Measurements from ENCODE around the gene TMEM145. TPM values are rescaled to one million over a fixed set of nuclear protein-coding genes. Genes with fewer than 3 reads are reported as not detected.

TMEM145 gene
- total RNA-seq, 1 donor from 2014 or later = 0.26 TPM

DNA sequence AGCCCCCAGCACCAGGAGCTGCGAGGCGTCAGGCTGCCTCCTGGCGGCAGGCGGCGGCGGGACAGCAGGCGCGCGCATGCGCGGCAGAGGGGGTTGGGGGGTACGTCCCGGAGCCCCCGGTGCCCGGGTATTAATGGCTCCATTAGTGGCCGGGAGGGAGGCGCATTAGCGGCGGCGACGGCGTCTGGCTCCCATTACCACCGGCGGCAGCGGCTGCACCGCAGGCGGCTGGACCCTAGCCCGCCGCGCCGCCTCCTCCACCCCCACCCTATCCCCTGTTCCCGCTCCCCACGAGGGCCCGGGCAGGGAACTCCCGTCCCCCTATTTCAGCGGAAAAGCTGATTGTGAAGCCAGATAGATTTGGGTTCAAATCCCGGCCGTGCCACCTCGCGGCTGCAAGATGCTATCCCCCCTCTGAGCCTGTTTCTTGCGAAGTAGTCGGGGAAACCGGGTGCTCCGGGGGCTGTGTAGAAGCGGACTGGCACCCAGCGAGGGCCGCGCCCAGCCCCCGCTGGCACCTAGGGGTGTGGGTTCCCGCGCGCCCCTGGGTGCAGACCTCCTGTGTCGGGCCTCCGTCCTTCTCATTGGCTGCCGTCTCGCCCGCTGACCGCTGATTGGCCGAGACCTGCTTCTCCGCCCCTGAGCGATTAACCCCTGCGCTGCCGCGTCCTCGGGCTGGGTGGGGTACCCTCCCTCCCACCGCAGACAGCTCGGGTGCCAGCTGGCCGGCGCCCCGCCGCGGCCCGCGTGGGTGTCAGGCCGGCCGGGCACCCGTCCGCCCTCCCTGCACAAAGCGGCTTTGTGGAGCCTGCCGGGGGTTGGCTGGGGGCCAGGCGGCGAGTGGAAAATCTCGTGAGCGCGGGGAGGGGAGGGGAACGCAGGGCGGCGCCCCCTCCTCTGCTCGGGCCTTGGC is 33.0 kb upstream of the TMEM145 start:
- DNase-seq (ENCODE audit: low read depth) = peak; percentile 71
- TF ChIP-seq, protein P1, sequence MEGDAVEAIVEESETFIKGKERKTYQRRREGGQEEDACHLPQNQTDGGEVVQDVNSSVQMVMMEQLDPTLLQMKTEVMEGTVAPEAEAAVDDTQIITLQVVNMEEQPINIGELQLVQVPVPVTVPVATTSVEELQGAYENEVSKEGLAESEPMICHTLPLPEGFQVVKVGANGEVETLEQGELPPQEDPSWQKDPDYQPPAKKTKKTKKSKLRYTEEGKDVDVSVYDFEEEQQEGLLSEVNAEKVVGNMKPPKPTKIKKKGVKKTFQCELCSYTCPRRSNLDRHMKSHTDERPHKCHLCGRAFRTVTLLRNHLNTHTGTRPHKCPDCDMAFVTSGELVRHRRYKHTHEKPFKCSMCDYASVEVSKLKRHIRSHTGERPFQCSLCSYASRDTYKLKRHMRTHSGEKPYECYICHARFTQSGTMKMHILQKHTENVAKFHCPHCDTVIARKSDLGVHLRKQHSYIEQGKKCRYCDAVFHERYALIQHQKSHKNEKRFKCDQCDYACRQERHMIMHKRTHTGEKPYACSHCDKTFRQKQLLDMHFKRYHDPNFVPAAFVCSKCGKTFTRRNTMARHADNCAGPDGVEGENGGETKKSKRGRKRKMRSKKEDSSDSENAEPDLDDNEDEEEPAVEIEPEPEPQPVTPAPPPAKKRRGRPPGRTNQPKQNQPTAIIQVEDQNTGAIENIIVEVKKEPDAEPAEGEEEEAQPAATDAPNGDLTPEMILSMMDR (IDR thresholded peaks at IDR 0.05; ENCODE audit: insufficient read depth, low read length, severe bottlenecking) = peak; percentile 95
- Histone ChIP-seq H3K27me3 (ENCODE audit: control insufficient read depth, insufficient read depth, low read length) (no peaks in the 10 kb centered on the region), H3K4me3 (ENCODE audit: low read depth, low read length) (peak overlapping the region; percentile 57), H3K36me3 (ENCODE audit: control insufficient read depth, insufficient read depth, low read length) (no peaks in the 10 kb centered on the region)
- FAIRE-seq = no peak

DNA sequence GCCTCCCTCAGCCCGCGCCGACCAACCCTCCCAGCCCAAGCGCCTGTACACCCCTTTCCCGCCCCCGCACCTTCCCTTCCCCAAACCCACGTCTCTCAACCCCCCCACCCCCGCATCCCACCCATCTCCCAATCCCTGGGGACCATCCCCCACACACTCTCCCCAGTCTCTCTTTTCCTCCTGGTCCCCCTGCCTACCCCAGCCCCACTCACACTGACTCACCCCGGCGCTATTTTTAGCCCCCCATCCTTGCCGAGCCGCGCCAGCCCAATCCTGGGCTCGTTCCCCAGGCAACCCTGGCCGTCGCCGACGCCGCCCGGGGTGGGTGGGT is 32.3 kb upstream of the TMEM145 start:
- DNase-seq (ENCODE audit: low read depth) = no peak

DNA sequence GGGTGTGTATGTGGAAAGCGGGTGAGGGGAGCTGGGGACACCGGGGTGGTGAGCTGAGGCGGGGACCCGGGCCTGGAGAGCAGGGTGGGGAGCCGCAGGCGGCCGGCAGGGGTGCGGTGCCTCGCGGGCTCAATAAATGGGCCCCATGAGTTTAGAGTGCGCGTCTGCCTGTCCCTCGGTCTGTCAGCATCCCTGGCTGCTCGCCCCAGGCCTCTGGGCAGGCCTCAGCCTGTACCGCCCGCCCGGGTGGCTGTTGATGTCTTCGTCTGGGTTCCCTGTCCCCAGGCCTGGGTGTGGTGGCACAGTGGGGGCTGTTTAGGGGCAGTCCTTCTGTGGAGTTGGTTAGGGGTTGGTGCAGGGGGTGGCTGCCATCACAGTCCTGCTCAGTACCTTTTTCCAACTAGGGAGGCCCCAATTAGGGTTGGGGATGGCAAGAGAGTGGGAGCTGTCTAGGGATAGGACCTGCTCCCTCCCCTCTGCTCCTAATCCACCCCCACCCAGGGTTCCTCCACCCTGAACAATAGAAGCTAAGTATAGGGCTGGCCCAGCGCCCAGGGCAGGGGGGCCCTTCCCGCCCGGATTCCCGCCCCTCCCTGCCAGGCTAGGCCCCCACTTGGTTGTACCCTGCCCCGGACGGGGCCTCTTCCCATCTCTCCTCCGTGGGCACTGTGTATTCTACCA is 31.8 kb upstream of the TMEM145 start:
- Histone ChIP-seq H3K4me3 (ENCODE audit: low read depth, low read length) (no peak overlapping the region), H3K36me3 (ENCODE audit: control insufficient read depth, insufficient read depth, low read length) (no peaks in the 10 kb centered on the region), H3K27me3 (ENCODE audit: control insufficient read depth, insufficient read depth, low read length) (no peaks in the 10 kb centered on the region)
- FAIRE-seq (no peak), DNase-seq (ENCODE audit: low read depth) (peak; percentile 59)
- TF ChIP-seq, protein P1 (IDR thresholded peaks at IDR 0.05; ENCODE audit: insufficient read depth, low read length, severe bottlenecking) = peak; percentile 6

More for the DNA sequence above, 32.3 kb upstream of the TMEM145 start:
- TF ChIP-seq, protein P1 (IDR thresholded peaks at IDR 0.05; ENCODE audit: insufficient read depth, low read length, severe bottlenecking) = no peak
- Histone ChIP-seq H3K4me3 (ENCODE audit: low read depth, low read length) (peak overlapping the region; percentile 57), H3K36me3 (ENCODE audit: control insufficient read depth, insufficient read depth, low read length) (no peaks in the 10 kb centered on the region), H3K27me3 (ENCODE audit: control insufficient read depth, insufficient read depth, low read length) (no peaks in the 10 kb centered on the region)
- no peak for FAIRE-seq

DNA sequence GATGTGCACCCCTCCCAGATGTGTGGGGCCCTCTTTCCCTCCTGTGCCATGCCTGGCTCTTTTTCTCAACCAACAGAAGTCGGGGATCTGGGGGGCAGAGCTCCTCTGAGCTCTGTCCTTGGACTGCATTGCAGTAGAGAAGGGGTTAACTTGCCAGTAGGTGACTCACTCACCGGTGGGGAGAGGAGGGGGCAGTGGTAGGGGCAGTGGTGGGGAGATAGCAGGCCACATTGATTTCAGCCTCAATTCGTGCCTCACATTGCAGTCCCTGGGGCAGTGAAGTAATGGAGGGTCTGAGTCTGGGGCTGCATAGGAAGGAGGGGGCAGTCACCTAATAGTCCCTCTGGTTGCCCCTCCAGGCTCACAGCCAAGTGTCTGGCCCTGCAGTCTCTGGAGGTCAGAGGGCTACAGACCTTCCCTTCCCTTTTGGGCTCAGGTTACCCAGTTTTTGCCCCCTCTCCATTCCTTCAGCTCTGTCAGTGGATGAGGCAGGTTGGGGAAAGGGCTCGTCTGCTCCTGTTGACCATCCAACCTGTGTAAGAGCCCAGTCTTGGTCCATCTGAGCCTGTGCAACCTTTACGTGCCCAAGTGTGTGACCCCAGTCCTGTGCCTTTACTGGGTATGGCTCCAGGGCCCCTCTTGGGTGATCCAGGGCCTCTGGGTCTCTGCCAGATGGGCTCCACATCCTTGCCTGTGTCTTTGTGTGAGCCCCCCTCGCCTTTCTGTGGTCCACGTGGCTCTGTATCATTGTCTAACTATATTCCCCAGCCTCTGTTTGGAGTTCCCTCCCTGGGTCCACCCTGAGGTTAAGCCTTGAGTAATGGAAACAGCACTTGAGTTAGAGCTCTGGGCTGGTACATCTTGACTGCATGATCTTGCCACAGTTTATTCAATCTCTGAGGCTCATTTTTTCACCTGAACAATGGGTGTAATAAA is 31.0 kb upstream of the TMEM145 start:
- no peak for FAIRE-seq
- H3K4me3 ChIP-seq (ENCODE audit: low read depth, low read length) = no peak overlapping the region
- H3K27me3 ChIP-seq (ENCODE audit: control insufficient read depth, insufficient read depth, low read length) = no peaks in the 10 kb centered on the region
- DNase-seq (ENCODE audit: low read depth) = no peak
- peaks cover 4% of the 10 kb centered on the region for H3K36me3 ChIP-seq (ENCODE audit: control insufficient read depth, insufficient read depth, low read length)
- TF ChIP-seq, protein P1 (IDR thresholded peaks at IDR 0.05; ENCODE audit: insufficient read depth, low read length, severe bottlenecking) = no peak

DNA sequence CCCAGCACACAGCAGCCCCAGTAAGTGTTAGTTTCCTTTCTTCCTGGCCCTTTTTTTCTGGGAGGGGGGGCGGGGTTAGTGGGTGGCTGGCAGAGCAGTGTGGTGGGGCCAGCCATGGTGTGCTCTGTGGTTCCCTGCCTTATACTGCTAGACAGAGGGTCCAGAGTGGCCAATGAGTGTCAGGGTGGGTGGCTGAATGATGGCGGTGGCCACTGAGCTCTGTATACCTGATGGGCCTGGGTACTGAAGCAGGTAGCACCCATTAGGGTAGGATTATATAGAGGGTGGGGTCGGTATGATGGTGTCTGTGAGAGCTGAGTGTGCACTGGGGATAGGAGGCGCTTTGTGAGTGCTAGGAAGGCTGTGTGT is 30.3 kb upstream of the TMEM145 start:
- DNase-seq (ENCODE audit: low read depth) (no peak), FAIRE-seq (no peak)
- Histone ChIP-seq H3K27me3 (ENCODE audit: control insufficient read depth, insufficient read depth, low read length) (no peaks in the 10 kb centered on the region), H3K36me3 (ENCODE audit: control insufficient read depth, insufficient read depth, low read length) (peaks cover 11% of the 10 kb centered on the region), H3K4me3 (ENCODE audit: low read depth, low read length) (no peak overlapping the region)
- TF ChIP-seq, protein P1 (IDR thresholded peaks at IDR 0.05; ENCODE audit: insufficient read depth, low read length, severe bottlenecking) = no peak

Data from bronchial epithelial cell (primary cell).